NCI-H526 (cell line): ENCODE measurements around the gene ANKRD11.
A peak's percentile ranks its signal among the peaks of the same experiment; 100 is the strongest.
"Not testable (repeated sequence)": the region's sequence is repeated elsewhere in the genome, so short reads cannot be mapped to it uniquely, and the experiment has no call there.

Experiments used
- DNase-seq, 2 experiments: peaks; one replicate each; lab custom pipeline; 2025; lab: John Stamatoyannopoulos, UW

The ANKRD11 gene

DNA sequence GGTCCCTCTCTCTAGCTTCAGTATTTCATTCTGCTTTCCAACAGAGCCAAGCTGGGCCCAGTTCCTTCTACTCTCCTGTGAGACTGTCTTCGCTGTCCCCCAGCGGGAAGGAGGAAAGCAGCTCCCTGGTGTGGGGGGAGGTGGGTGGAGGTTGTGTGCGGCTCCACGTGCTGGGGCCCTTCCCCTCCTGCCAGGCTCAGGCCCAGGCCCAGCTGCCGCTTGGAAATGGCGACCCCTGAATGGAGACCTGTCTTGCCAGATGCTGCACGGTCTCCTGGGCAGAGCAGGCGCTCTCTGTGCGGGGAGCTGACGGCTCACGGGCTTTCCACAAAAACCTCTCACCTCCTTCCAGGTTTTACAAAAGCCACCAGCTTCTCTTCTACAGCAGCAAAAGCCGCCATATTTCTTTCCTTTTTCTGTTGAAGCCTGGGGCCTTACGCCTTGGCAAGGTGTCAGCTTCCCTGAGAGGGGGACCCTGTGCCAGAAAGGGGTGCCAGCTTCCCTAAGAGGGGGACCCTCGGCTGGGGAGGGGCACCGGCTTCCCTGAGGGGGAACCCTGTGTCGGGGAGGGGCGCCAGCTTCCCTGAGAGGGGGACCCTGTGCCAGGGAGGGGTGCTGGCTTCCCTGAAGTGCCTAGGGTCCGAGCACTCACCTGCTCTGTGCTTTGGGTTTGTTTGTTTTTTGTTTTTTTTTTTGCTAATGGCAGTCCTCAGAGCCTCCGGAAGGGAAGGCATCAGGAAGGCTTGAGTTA is 225.4 kb downstream of the ANKRD11 start:
- DNase-seq: no peak

DNA sequence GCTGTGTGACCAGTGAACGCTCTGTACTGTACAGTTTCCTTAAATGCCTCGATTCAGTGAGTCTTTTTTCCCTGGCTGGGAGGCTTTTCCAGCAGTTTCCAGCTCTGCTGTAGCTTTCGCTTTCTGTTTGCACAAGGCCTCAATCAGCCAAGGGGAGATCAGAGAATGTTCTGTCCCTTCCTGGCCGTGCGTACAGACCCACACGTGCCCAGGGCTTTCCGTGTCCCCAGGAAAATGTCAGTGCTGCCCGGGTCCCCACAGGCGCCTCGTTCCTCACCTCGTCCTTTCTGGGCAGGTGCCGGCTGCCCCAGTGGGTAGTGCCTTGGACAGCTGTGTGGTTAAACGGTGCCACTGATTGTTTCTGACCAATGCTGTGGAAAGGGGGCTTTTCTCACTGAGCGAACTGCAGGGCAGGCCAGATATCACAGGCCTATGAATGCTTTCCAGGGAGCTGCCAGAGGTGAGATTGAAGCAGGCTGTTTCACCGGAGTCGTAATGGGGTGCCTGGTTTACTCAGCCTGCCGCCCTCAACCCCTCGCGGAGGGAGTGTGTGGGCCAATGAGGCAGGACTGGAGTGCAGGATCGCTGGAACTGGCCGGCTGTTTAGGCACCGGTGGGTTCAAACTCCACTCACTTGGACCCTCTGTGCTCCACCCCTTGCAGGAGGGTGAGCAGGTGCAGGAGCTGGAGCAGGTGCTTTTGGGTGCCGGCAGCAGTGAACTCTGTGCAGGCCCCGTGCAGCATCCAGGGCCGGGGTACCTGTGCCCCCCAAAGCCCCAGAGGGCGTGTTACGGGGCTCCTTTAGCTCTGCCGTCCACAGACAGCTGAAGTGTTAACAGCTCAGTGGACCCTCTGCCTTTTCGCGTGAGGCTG is 228.4 kb downstream of the ANKRD11 start:
- no peak for DNase-seq

DNA sequence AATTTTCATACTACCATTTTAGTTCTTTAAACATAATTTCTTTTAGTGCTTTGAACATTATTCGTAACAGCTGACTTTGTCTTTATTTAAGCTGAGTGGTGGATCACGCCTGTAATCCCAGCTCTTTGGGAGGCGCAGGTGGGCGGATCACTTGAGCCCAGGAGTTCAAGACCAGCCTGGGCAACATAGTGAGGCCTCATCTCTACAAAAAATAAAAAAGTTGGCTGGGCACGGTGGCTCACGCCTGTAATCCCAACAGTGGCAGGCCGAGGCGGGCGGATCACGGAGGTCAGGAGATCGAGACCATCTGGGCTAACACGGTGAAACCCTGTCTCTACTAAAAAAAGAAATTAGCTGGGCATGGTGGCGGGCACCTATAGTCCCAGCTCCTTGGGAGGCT is 230.5 kb downstream of the ANKRD11 start:
- DNase-seq: not testable (repeated sequence)

DNA sequence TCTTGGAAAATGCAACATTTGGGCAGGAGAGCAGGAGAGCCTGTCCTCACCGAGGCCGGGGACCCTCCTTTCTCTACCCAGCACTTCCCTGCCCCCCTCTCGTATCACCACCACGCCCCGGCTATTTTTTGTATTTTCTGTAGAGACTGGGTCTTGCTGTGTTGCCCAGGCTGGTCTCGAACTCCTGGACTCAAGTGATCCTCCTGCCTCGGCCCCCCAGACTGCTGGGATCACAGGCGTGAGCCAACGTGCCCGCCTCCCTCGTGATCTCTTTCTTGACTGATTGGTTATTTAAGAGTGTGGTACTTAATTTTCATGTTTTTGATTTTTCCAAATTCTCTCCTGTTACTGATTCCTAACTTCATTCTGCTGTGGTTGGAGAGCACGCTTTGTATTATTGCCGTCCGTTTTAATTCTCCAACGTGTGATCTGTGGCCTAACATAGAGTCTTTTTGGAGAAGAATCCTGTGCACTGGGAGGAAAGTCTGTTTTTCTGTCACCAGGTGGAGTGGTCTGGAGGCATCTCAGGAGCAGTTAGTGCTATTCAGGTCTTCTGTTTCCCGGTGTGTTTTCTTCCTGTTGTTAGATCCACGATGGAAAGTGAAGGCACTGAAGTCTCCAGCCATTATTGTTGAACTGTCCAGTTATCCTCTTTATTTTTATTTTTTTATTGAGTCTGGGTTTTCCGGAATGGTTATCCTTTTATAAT is 232.4 kb downstream of the ANKRD11 start:
- no peak for DNase-seq

DNA sequence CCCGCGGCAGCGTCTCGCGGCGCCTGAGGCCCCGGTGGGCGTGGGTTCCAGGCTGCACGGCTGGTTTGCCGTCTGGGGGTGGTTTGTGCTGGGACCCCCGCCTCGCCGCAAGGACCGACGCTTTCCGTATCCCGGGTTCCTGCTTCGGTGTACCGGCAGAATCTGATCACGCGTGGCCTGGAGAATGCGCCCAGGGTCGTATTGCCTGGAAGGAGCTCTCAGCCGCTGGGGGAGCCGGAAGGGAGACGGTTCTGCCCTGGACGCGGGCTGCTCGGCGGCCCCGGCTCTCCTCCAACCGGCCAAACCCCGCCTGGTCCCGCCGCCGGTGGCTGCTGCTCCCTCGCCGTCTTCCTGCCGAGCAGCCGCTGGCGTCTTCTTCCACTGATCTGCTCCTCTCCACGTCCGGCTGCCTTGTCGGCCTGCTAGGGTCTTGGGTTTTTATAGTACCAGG is 233.1 kb downstream of the ANKRD11 start:
- DNase-seq: peak in 1 of 2 experiments; percentile 42

DNA sequence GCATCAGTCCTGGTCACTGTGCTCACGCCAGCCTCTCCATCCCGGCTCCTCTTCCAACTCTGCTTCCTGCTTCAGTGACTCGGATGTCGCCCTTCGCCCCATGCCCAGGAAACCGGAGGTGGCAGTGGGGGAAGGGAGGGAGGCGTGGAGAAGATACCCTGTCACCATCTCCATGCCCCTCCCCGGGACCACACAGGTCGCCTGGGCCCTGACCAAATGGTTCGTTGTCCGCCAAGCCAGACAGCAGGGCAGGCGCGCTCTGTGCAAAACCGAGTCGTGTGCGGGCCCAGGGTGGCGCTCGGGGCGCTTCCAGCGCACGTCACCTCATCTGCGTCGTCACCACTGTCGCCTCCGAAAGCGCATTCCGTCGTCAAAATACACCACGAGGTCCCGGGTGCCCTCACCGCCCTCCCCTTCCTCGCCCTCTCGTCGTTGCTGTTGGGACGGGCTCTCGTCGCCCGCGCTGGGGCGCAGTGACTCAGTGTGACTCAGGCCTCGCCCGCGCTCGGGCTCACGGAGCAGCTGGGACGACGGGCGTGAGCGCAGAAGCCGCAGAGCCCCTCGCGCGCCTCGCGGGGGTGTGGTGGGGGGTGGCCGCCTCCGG is 233.6 kb downstream of the ANKRD11 start:
- DNase-seq: peak in 1 of 2 experiments; percentile 34

DNA sequence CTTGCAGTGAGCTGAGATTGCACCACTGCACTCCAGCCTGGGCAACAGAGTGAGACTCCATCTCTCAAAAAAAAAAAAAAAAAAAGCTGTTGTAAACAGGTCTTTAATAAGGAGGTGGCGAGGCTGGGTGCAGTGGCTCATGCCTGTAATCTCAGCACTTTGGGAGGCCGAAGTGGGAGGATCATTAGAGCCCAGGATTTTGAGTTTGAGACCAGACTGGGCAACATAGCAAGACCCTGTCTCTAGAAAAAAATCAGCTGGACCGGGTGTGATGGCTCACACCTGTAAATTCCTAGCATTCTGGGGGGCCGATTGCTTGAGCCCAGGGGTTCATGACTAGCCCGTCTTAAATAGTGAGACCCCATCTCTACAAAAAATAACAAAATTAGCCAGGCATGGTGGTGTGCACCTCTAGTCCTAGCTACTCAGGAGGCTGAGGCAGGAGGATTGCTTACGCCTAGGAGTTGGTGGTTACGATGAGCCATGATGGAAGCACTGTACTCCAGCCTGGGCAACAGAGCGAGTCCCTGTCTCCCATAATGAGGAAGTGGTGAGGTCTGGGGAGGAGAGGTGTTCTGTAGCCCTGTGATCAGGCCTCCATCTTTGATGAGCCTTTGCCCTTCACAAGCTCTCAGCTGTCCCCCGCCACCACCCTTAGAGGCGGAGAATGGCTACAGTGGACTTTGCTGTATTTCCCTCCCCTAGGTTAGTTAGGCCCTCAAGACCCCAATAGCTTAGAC is 236.6 kb downstream of the ANKRD11 start:
- no peak for DNase-seq

DNA sequence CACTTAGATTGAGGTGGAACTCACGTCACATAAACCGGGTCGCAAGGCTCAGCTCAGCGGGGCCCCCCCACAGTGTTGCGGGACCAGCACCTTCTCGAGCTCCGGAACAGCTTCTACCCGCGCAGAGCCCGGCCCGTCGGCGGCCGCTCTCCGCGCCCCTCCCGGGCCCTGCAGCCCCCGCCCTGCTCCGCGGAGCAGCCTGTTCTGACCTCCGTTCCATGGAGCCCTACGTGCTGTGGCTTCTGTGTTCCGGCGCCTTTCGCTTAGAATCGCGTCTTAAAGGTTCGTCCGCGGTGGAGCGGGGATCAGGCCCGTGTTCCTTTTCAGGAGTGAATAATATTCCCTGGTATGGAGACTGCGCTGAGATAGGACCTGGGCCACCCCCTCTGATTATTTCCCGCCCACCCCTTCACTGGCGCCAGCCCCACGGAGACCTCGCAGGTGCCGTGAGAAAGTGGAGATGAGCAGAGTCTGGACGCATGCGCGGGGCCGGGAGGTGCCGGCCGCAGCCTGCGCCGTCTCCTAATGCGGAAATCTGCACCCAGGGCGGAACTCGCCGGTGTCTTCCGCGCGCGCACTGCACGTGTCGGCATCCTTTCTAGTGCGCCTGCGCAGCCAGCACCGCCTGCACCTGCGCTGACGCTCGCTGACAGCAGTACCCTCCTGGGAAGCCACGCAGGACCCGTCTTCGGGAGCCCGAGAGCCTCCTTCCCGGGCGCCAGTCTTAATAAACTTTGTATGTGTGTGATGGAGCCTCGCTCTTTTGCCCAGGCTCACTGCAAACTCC is 242.0 kb downstream of the ANKRD11 start:
- DNase-seq: no peak

DNA sequence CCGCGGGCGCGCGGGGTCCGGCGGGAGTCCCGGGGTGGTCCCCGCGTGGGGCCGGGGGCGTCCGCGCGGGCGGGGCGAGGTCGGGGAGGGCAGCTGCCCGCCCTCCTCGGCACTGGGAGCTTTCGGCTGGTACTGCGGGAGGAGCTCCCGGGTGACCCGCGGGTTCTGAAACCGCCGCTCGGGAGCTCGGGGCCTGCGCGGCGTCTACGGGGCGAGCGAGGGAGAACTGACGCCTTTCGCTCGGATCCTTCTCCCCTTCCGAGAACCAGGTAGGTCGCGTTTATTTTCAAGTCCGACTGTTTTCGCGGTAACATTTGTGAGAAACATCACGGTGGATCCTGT is 242.7 kb downstream of the ANKRD11 start:
- DNase-seq: peak; percentile 9 to 63

DNA sequence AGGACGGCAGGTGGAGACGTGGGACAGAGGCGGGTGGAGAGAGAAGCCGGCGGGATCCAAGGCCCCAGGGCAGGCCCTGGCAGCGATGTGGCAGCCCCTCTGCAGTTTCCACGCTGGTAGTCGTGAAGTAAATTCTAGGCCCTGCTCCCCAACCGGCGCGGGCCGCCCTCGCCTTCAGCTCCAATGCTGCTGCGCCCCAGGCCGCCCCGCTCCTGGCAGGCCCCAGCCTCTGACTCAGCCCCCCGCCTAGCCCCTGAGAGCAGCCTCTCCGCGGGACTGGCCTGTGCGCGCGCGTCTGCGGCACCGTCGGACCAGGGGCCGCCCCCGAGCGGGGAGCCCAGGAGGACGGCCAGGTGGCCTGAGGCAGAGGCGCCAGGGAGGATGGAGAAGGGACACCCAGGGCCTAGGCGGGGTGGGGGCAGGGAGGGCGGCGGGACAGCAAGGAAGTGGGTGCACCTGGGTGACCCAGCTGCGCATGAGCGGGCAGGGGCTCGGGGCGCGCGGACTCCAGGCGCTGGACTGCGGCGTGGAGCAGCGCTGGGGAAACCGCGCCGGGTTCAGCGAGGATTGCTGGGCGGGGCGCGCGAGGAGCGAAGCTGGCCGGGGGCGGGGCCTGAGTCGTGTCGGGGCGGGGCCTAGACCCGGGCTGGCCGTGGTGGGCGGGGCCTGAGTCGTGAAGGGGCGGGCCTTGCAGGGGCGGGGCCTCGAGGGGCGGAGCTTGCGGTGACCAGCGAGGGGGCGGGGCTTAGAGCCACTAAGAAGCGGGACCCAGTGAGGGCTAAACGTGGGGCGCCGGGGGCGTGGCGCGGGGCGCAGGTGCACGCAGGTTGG is 243.2 kb downstream of the ANKRD11 start:
- peak; percentile 23 to 85 for DNase-seq

DNA sequence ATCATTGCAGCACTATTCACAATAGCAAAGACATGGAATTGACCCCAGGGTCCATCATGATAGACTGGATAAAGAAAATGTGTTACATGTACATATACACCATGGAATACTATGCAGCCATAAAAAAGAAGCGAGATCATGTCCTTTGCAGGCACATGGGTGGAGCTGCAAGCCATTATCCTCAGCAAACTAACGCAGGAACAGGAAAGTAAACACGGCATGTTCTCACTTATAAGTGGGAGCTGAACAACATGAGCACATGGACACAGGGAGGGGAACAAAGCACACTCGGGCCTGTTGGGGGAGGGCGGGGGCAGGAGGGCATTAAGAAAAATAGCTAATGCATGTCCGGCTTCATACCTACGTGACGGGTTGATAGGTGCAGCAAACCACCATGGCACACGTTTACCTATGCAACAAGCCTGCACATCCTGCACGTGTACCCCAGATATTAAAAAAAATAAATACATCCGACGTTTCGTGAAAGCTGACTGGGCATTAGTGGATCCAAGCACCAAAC is 243.9 kb downstream of the ANKRD11 start:
- no peak for DNase-seq

DNA sequence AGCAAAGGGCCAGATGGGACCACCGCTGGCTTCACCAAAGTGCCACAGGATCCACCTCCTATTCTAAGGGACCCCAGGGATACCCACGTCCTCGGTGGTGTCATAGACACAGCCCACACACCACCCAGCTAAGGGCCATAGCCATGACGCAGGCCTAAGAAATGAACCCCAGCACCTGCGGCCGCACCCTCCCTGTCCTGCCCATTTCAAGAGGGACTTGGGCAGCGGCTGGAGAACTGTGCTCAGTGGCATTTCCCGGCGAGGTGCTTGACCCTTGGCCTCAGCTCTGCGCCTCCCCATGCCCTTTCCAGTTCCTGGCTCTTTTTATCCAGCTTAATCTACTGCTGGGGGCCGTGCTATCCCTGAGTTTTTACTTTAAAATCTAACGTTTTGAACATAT is 245.6 kb downstream of the ANKRD11 start:
- no peak for DNase-seq

DNA sequence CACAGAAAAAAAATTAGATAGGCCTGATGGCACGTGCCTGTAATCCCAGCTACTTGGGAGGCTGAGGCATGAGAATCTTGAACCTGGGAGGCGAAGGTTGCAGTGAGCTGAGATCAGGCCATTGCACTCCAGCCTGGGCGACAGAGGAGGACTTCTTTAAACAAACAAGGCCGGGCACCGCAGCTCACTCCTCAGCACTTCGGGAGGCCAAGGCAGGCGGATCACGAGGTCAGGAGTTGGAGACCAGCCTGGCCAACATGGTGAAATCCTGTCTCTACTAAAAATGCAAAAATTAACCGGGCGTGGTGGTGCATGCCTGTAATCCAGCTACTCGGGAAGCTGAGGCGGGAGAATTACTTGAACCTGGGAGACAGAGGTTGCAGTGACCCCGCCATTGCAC is 246.1 kb downstream of the ANKRD11 start:
- DNase-seq: not testable (repeated sequence)

DNA sequence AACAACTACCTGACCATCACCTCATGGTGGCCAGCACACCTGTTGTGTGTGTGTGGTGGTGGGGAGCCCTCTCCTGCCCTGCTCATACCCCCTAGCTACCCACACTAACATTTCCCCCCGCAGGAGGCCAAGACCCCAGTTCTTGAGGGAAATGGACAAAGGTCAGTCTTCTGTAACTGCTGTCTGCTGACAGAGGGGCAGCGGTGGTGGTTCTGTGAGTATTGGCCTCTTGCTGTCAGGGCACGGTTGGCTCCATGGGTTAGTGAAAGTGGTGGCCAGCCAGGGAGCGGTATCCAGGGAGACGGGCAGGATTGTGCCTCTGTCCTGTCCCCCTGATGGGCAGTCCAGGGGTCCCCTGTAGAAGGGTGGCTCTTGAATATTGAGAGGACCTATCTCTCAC is 246.7 kb downstream of the ANKRD11 start:
- DNase-seq: no peak

DNA sequence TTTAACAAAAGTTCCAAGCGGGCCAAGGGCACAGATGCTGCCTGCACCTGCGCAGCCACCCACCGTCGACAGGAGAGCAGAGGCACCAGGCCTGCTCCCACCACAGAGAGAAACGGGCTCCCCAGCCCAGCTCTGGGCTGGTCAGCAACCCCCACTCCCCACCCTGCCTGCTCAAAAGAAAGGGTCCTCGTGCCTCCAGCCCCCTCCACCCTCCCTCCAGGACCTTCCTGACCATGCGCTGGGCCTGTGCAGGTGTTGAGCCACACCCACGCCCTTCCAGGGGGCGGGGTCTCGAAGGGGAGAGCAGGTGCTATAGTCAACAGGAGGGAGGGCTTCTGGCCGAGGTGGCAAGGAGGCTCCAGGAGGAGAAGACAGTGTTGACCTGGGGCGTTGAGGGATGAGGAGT is 247.6 kb downstream of the ANKRD11 start:
- peak; percentile 11 to 53 for DNase-seq

DNA sequence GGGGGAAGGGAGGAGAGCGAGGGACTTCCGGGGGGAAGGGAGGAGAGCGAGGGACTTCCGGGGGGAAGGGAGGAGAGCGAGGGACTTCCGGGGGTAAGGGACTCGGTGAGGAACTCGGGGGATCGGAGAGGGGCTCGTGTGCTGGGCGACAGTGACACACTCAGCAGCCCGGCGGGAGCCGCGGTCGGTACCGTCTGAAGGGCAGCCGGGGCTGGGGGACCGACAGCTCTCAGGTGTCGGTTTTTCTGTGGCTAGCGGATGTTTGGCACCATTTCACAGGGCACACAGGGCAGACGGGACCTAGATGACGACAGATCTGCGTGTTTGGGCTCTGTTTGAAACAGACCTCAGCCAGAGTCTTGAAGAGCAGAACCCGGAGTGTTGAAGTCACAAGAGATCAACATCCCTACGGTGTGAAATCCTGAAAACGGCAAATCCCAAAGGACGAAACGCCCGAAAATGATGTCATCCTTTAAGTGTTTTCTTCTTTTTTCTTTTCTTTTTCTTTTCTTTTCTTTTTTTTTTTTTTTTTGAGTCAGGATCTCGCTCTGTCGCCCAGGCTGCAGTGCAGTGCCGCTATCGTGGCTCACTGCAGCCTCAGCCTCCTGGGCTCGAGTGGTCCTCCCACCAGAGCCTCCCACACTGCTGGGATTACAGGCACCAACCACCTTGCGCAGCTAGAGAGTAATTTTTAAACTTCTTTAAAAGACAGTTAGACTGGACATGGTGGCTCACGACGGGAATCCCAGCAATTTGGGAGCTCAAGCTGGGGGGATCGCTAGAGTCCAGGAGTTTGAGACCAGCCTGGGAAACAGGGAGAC is 249.0 kb downstream of the ANKRD11 start:
- peak; percentile 44 to 57 for DNase-seq

DNA sequence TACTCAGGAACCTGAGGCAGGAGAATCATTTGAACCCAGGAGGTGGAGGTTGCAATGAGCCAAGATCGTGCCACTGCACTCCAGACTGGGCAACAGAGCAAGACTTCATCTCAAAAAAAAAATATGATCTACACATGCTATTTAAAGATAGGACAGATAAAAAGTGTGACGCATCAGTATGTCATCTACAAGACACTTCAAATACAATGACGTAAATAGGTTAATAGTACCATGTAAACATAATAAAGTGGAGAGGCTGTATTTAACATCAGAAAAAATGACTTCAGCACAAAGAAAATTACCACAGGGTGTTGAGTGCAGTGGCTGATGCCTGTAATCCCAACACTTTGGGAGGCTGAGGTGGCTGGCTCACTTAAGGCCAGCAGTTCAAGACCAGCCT is 252.6 kb downstream of the ANKRD11 start:
- no peak for DNase-seq

DNA sequence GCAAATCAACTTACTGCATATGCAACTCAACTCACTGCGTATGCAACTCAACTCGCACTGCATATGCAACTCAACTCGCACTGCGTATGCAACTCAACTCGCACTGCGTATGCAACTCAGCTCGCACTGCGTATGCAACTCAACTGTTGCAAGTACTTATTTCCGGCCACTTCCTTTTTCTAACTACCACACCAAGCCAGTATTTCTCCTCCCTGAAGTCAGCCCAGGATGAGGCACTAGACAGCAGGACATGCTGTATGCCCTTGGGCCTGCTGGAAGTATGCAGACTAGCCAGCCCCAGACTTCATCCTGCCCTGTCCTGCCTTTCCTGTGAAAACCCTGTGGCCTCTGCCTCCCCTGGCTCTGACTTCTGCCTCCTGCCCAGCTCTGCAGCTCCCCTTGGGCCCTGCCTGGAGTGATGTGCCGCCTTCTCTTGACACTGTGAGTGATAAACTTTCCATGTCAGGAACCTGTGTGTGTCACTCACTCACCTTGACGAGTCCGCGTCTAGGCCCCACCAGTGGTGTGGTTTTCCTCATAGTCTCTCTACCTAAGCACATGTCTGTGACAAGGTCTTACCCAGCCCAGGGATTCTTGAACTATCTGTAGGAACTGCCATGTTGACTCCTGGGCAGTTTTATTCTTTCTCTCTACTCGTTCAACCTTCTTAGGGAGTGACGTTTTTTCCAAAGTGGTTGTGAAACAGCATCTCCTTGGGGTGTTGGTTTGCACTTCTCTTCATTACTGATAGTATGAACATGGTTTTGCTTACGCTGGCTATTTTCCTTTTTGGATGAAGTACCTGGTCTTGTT is 256.5 kb downstream of the ANKRD11 start:
- no peak for DNase-seq
